Renal cortical epithelial cell (primary cell): Measurements from ENCODE around the gene FKRP. TPM values are rescaled to one million over a fixed set of nuclear protein-coding genes. Genes with fewer than 3 reads are reported as not detected.

ENCODE experiments used
- total RNA-seq: library from RNA; depleted of rRNA; stranded (reverse); fragments of >200 nt; gene quantifications from 2 replicates; pipeline ENCODE4 v1.2.3, GENCODE V29; 2014

The FKRP gene
- total RNA-seq, 1 donor from 2014 or later = 22.4 TPM

Other genes with a start within 250 kb of the FKRP start
- 181 and 302 TPM in 2 replicates for gene CALM3, start 144.7 kb upstream of the FKRP start, total RNA-seq
- gene PTGIR, start 121.0 kb upstream of the FKRP start, total RNA-seq = not detected in 2 replicates
- not detected in 2 replicates for gene GNG8, start 109.9 kb upstream of the FKRP start, total RNA-seq
- not detected in 2 replicates for gene DACT3, start 84.9 kb upstream of the FKRP start, total RNA-seq
- gene PRKD2, start 28.9 kb upstream of the FKRP start, total RNA-seq = 25.2 and 61.1 TPM in 2 replicates
- gene STRN4, start 393 bp downstream of the FKRP start, total RNA-seq = 47.4 and 91.6 TPM in 2 replicates
- gene SLC1A5, start 42.5 kb downstream of the FKRP start, total RNA-seq = 75.0 and 92.7 TPM in 2 replicates
- gene AP2S1, start 104.8 kb downstream of the FKRP start, total RNA-seq = 117 and 122 TPM in 2 replicates
- 19.6 and 104 TPM in 2 replicates for gene ARHGAP35, start 114.9 kb downstream of the FKRP start, total RNA-seq